ENCODE measurements around the gene GPLD1.

Gene GPLD1

GRCh38 chr6:24381476-24382219 lies 107.7 kb downstream of the GPLD1 start:
- DNase-seq (ENCODE audit: low spot score), result no peak

GRCh38 chr6:24378473-24379097 lies 110.8 kb downstream of the GPLD1 start:
- DNase-seq (ENCODE audit: low spot score), result no peak

Measured in AG08395 (cell line).